GM21360 (cell line): ENCODE data around the gene NR3C1.
A peak's percentile ranks its signal among the peaks of the same experiment; 100 is the strongest.

Experiments
- ATAC-seq: cut with Tn5 transposase; IDR thresholded peaks from one replicate; pipeline ENCODE4 v1.9.1; 2021; ENCODE audit warnings: mild to moderate bottlenecking, moderate library complexity; ENCODE audit not compliant: unreplicated experiment

Gene NR3C1

GRCh38 chr5:143267186-143267585 lies 136.3 kb downstream of the NR3C1 start:
- ATAC-seq = no peak

GRCh38 chr5:143265995-143266394 lies 137.5 kb downstream of the NR3C1 start:
- no peak for ATAC-seq

- no peak for ATAC-seq
Measured at GRCh38 chr5:143263272-143263810, 140.1 kb downstream of the NR3C1 start.

GRCh38 chr5:143262393-143263174 lies 140.9 kb downstream of the NR3C1 start:
- ATAC-seq = peak; percentile 79

- ATAC-seq = no peak
Measured at GRCh38 chr5:143261748-143262392, 141.6 kb downstream of the NR3C1 start.

DNA sequence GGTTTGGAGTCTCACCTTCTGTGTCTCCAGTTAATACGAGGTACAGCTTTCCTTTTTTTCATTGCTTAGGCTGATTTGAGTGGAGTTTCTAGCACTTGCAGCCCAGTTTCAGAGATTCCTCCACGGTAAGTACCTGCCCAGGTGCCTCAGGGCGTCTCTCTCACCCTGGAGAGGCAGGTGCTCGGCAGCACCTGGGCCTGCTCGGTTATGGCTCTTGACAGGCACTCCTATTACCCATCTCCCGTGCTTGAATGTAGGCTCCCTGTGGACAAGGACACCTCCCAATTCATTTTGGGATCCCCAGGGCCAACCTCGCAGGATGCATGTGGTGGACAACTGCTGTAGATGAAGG lies 144.3 kb downstream of the NR3C1 start:
- no peak for ATAC-seq

- ATAC-seq = no peak
Measured at GRCh38 chr5:143258559-143259253, 144.8 kb downstream of the NR3C1 start.

GRCh38 chr5:143254819-143255218 lies 148.7 kb downstream of the NR3C1 start:
- no peak for ATAC-seq

- no peak for ATAC-seq
Measured at GRCh38 chr5:143251946-143252345, 151.5 kb downstream of the NR3C1 start.

GRCh38 chr5:143251190-143251589 lies 152.3 kb downstream of the NR3C1 start:
- no peak for ATAC-seq

GRCh38 chr5:143249851-143250250 lies 153.6 kb downstream of the NR3C1 start:
- no peak for ATAC-seq

GRCh38 chr5:143248822-143249579 lies 154.5 kb downstream of the NR3C1 start:
- no peak for ATAC-seq

- ATAC-seq = no peak
Measured at GRCh38 chr5:143248391-143248790, 155.1 kb downstream of the NR3C1 start.

DNA sequence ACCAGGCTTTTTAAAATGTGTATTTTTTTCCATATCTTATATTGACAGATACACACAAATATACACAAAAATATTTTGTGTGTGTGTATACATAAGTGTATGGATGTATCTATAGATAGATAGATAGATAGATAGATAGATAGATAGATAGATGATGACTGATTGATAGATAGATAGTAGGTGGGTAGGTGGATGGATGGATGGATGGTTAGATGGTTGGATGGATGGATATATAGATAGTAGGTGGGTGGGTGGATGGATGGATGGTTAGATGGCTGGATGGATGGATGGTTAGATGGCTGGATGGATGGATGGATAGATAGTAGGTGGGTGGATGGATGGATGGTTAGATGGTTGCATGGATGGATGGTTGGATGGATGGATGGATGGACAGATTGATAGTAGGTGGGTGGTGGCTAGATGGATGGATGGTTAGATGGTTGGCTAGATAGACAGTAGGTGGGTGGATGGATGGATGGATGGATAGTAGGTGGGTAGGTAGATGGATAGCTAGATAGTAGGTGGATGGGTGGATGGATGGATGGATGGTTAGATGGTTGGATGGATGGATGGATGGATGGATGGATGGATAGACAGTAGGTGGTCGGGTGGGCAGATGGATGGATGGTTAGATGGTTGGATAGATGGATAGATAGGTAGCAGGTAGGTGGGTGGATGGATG lies 156.2 kb downstream of the NR3C1 start:
- ATAC-seq = no peak

- no peak for ATAC-seq
Measured at GRCh38 chr5:143245929-143246561, 157.4 kb downstream of the NR3C1 start.

GRCh38 chr5:143244990-143245389 lies 158.5 kb downstream of the NR3C1 start:
- no peak for ATAC-seq

- ATAC-seq = no peak
Measured at GRCh38 chr5:143244000-143244736, 159.3 kb downstream of the NR3C1 start.

GRCh38 chr5:143243103-143243502 lies 160.4 kb downstream of the NR3C1 start:
- no peak for ATAC-seq

GRCh38 chr5:143241892-143242291 lies 161.6 kb downstream of the NR3C1 start:
- ATAC-seq = no peak
